Hematopoietic multipotent progenitor cell treated with erythropoietin and hydrocortisone succinate and interleukin-3 and kit ligand, for 17 days (in vitro differentiated cells): Measurements from ENCODE around the gene SNX3.
"Not testable (repeated sequence)": the region's sequence is repeated elsewhere in the genome, so short reads cannot be mapped to it uniquely, and the experiment has no call there.

Experiments used
- DNase-seq: peaks from one replicate; pipeline ENCODE4 v3.0.0-alpha.2; 2015; ENCODE audit warnings: low spot score

Gene SNX3

GRCh38 chr6:108260126-108260808 lies 573 bp downstream of the SNX3 start:
- DNase-seq: peak; percentile 89

GRCh38 chr6:108254433-108255410 lies 6.1 kb downstream of the SNX3 start:
- DNase-seq: no peak

GRCh38 chr6:108253241-108253640 lies 7.6 kb downstream of the SNX3 start:
- no peak for DNase-seq

GRCh38 chr6:108252055-108252454 lies 8.8 kb downstream of the SNX3 start:
- DNase-seq: no peak

DNA sequence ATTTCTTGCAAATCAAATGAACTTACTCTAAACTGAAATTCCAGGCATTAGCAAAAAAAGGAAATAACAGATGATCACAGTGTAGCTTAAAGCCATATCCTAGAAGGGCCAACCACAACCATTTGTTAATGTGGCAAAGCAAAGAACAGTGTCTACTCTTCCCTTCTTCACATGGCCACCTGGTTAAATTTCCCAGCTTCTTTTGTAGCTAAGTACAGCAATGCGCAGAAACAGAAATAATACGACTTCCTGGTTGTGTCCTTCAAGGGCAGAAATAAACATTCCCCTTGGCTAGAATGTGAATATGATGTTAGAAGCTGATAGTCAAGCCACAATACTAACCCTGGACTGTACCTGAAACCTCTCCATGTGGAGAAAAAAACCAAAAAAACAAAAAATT lies 9.6 kb downstream of the SNX3 start:
- DNase-seq: no peak

DNA sequence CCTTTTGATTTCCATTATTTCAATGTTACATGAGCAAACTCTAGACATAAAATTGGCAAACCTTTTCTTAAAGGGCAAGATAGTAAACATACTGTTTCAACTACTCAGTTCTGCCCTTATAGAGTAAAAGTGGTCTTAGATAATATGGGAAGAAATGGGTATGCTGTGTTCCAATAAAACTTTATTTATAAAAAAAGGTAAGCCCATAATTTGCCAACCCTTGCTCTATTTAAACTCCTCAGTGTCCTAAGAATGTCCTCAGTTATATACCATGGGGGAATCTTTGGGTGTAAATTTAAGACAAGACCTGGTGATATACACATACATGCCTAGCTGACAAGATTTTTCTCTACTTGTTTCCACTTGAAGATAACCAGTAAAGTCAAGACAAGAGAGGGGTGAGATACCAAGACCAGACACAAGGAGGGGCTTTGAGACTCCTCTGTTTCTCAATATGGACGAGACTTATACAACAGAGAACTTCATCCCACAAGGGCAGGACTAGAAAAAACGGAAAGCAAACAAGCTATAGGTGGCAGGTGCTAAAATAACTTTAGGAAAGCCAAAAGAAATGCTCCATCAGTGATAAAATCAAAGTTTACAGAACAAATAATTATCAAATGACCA lies 10.5 kb downstream of the SNX3 start:
- peak; percentile 40 for DNase-seq

DNA sequence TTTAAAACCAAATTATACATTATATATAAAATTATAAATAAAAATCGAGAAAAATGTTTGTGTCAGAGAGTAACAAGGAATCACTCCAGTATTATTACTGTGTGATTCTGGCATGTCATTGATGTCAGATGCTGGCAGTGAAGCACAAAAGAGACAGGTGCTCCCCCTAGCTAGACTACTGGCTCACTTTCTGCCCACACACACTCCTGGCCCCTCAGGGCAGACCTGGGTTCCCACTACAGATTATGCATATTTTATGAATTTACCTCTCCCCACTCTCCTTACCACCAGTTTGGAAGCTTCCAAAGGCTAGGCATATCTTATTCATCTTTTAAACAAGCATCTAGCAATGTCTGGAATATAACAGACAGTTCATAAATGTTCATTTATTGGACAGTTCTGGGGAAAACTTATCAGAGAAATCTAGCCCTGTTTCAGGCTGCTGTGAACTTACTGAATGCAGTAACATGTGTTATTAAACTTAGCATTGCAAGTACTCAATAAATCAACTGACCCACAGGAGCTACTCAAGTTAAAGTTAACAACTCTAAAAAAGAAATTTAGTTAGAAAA lies 12.8 kb downstream of the SNX3 start:
- no peak for DNase-seq

- DNase-seq: not testable (repeated sequence)
These were observed 15.7 kb downstream of the SNX3 start for GRCh38 chr6:108245095-108245494.

DNA sequence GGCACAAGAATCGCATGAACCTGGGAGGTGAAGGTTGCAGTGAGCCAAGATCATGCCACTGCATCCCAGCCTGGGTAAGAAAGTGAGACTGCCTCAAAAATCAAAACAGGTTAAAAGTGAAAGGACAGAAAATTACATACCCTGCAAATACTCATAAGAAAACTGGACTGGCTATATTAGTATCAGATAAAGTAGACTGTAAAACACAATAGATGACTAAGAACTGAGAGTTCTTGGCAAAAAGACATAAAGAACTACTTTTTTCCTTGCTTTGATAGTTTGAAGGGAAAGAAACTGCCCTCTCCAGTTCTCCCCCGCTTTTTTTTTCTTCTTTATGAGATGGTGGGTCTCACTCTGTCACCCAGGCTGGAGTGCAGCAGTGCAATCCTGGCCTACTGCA lies 17.0 kb downstream of the SNX3 start:
- DNase-seq: no peak

- no peak for DNase-seq
These were observed 18.1 kb downstream of the SNX3 start for GRCh38 chr6:108242721-108243120.

DNA sequence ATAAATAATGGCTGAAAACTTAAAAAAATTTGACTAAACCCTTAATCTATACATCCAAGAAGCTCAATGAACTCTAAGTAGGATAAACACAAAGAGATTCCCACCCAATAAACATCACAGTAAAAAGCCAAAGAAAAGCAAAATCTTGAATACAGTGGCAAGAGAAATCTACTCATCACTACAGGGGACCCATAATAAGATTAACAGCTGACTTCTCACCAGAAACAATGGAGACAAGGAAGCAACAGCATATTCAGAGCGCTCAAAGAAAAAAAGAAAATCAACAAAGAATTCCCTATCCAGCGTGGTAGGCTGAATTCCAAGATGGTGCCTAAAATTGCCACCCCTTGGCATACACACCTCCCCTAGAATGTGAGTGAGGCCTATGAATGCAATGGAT lies 18.6 kb downstream of the SNX3 start:
- no peak for DNase-seq

DNA sequence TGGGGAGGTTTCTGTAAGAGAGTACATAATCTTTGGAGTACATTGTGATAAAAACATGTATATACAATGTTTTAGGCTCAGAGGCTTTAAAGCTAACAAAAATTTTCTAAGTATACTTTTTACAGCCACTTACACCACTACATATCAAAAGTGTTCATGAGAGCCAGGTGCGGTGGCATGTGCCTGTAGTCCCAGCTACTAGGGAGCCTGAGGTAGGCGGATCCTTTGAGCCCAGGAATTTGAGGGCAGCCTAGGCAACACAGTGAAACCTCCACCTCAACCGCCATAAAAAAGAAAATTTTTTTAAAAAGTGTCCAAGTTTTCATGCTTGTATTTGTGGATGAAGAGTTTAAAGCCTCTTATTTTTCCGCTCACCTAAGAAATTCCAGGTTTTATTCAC lies 22.5 kb downstream of the SNX3 start:
- DNase-seq: no peak

GRCh38 chr6:108236791-108237190 lies 24.0 kb downstream of the SNX3 start:
- DNase-seq: no peak

DNA sequence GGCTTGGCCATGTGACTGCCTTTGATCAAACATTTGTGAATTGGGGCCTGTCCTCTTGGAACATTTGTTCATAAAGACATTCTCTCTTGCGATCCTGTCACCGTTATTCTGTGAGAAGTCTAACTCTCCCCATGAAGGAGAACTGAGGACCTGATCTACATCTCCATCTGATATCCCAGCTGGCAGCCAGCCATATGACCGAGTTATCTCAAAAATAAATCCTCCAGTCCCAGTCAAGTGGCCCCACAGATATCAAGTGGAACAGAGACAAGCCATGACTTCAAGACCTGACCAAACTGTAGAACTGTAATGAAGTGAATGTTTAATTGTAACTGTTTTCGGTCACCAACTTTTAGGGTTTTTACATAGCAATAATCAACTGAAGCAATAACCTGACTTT lies 25.7 kb downstream of the SNX3 start:
- no peak for DNase-seq

DNA sequence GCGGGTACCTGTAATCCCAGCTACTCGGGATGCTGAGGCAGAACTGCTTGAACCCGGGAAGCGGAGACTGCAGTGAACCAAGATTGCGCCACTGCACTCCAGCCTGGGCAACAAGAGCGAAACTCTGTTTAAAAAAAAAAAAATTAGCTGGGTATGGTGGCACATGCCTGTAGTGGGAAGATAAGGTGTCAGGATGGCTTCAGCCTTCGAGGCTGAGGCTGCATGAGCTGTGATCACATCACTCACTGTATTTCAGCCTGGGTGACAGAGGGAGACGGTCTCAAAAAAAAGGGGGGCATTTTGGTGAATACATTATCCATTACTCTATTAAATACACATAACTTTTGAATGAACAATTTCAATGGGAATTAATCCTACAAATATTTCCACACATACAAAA lies 32.4 kb downstream of the SNX3 start:
- peak; percentile 84 for DNase-seq

- no peak for DNase-seq
These were observed 33.5 kb downstream of the SNX3 start for GRCh38 chr6:108227290-108227689.

DNA sequence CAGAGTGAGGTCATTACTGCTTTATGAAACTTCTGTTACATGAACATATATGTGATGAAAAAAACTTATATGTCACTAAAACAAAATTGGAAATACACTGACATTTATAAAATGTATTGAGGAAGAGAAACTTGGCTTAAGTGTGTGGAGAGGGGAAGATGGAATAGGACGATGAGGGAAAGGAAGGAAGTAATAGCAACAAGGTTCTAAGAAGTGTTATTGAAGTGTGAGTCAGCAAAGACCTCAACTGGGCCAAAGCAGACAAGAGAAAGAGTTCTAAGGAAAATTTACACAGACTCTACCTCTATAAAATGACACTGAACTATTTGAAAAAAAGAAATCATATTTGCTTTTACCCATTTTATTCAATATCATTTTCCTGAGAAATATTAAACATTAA lies 38.3 kb downstream of the SNX3 start:
- DNase-seq: no peak

DNA sequence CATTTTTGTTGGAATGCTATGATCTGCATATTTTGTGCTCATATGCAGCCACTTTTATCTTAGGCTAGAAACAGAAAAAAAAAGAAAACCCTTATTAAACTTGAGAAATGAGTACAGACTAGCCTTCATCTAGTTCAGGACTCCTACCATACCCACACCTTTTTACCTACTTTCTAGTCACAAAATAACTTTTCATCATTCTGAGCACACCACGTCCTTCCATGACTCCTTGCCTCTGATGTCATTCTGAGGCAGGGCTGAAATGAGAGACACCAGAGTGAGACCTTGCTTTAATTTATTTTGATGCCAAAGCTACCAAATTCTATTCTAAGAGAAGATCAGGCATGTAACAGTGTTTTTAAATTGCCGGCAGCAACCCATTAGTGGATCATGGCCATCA lies 38.8 kb downstream of the SNX3 start:
- DNase-seq: no peak

- no peak for DNase-seq
These were observed 49.2 kb downstream of the SNX3 start for GRCh38 chr6:108211671-108212070.

GRCh38 chr6:108210556-108210955 lies 50.3 kb downstream of the SNX3 start:
- DNase-seq: no peak

DNA sequence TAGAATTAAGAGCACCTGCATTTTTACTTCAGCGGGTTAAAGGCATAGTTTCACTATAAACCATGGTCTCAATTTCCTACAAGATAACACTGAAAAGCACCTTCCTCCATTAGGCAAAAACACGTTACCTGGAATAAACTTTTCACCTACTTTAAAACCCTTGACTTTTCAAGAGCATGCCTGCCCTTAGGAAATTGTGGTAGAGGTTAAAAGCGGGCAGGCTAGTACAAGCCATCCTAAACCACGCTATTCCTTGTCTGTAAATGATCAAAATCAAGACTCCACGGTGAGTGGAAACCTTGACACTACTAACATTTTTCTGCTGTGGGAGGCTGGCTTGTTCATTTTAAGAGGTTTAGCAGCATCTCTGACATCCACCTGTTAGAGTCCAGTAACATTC lies 51.1 kb downstream of the SNX3 start:
- no peak for DNase-seq

GRCh38 chr6:108207013-108207412 lies 53.8 kb downstream of the SNX3 start:
- DNase-seq: no peak
